ENCODE data around the gene CTBS. TPM values are rescaled to one million over a fixed set of nuclear protein-coding genes. Genes with fewer than 3 reads are reported as not detected.
"Not testable (repeated sequence)": the region's sequence is repeated elsewhere in the genome, so short reads cannot be mapped to it uniquely, and the experiment has no call there.

Gene CTBS
- total RNA-seq, 1 experiment from 2014 or later: 5.4 TPM

DNA sequence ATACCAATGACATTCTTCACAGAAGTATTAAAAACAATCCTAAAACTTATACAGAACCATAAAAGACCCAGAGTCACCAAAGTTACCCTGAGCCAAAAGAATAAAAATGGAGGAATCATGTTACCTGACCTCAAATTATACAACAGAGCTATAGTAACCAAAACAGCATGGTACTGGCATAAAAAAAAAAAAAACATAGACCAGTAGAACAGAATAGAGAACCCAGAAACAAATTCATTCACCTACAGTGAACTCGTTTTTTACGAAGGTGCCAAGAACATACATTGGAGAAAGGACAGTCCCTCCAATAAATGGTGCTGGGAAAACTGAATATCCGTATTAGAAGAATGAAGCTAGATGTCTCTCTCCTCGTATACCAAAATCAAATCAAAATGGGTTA, 65.2 kb downstream of the CTBS start:
- TF ChIP-seq, protein P1, sequence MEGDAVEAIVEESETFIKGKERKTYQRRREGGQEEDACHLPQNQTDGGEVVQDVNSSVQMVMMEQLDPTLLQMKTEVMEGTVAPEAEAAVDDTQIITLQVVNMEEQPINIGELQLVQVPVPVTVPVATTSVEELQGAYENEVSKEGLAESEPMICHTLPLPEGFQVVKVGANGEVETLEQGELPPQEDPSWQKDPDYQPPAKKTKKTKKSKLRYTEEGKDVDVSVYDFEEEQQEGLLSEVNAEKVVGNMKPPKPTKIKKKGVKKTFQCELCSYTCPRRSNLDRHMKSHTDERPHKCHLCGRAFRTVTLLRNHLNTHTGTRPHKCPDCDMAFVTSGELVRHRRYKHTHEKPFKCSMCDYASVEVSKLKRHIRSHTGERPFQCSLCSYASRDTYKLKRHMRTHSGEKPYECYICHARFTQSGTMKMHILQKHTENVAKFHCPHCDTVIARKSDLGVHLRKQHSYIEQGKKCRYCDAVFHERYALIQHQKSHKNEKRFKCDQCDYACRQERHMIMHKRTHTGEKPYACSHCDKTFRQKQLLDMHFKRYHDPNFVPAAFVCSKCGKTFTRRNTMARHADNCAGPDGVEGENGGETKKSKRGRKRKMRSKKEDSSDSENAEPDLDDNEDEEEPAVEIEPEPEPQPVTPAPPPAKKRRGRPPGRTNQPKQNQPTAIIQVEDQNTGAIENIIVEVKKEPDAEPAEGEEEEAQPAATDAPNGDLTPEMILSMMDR (IDR thresholded peaks at IDR 0.05; ENCODE audit: insufficient read depth in 1 of 2, low read depth in 1 of 2, low read length in 1 of 2, severe bottlenecking in 1 of 2, unreplicated experiment in 1 of 2): no peak
- no peaks in the 10 kb centered on the region for H3K27me3 Mint-ChIP-seq (ENCODE audit: insufficient read depth, unreplicated experiment)
- H3K36me3 ChIP-seq (ENCODE audit: control insufficient read depth, insufficient read depth, low read length): no peaks in the 10 kb centered on the region
- no peaks in the 10 kb centered on the region for H3K4me1 Mint-ChIP-seq (ENCODE audit: low read depth, unreplicated experiment)
- ChIA-PET POLR2A (no interaction called here), CTCF (interaction anchor here (0.7 kb wide), 1 partner anchor 127 kb away, joined by 3 read pairs; no protein-coding TSS in a partner anchor)
- intact Hi-C loops (cut with micrococcal nuclease; ENCODE audit: unreplicated experiment): loop anchor here (10.0 kb wide), 1 partner anchor 116 kb away; no protein-coding TSS in a partner anchor
- no peak overlapping the region for H3K4me3 Mint-ChIP-seq (ENCODE audit: unreplicated experiment)
- peaks cover 9% of the 10 kb centered on the region for H3K36me3 Mint-ChIP-seq (ENCODE audit: insufficient read depth, unreplicated experiment)
- DNase-seq: no peak
- no TSS peak for BruUV-seq (replicated peaks)
- H3K27me3 ChIP-seq (replicated peaks; ENCODE audit: control insufficient read depth, insufficient read depth, low read length): no peaks in the 10 kb centered on the region
- H3K4me1 ChIP-seq: peaks cover 7% of the 10 kb centered on the region; the same call in 1 of the 2 replicates
- H3K9me3 ChIP-seq: no peaks in the 10 kb centered on the region
- no peak overlapping the region for H3K4me3 ChIP-seq (ENCODE audit: low read depth, low read length)
- H3K9me3 Mint-ChIP-seq (ENCODE audit: unreplicated experiment): no peaks in the 10 kb centered on the region
- no peak overlapping the region for H3K27ac Mint-ChIP-seq (ENCODE audit: unreplicated experiment)

DNA sequence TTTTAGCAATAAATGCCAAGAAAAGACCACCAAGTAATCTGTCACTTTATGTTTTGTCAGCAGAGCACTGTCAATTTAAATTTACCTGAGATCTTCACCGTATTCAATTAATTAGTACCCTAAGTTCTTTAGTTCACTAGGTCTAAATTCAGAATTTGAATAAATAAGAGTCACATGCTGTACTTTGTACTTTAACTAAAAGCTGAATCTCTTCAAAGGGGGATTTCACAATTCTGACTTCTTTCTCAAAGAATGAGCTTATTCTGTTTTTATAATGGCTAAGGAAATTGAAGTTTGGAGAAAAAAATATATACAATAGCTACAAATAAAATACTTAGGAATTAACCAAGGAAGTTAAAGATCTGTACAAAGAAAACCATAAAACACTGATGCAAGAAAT, 65.7 kb downstream of the CTBS start:
- no TSS peak for BruUV-seq (replicated peaks)
- DNase-seq: no peak
- Mint-ChIP-seq H3K4me3 (ENCODE audit: unreplicated experiment) (no peak overlapping the region), H3K27ac (ENCODE audit: unreplicated experiment) (no peak overlapping the region), H3K4me1 (ENCODE audit: low read depth, unreplicated experiment) (no peaks in the 10 kb centered on the region), H3K27me3 (ENCODE audit: insufficient read depth, unreplicated experiment) (no peaks in the 10 kb centered on the region), H3K36me3 (ENCODE audit: insufficient read depth, unreplicated experiment) (peaks cover 9% of the 10 kb centered on the region), H3K9me3 (ENCODE audit: unreplicated experiment) (no peaks in the 10 kb centered on the region)
- TF ChIP-seq, protein P1 (IDR thresholded peaks at IDR 0.05; ENCODE audit: insufficient read depth in 1 of 2, low read depth in 1 of 2, low read length in 1 of 2, severe bottlenecking in 1 of 2, unreplicated experiment in 1 of 2): no peak
- Histone ChIP-seq H3K4me3 (ENCODE audit: low read depth, low read length) (no peak overlapping the region), H3K36me3 (ENCODE audit: control insufficient read depth, insufficient read depth, low read length) (no peaks in the 10 kb centered on the region), H3K27me3 (replicated peaks; ENCODE audit: control insufficient read depth, insufficient read depth, low read length) (no peaks in the 10 kb centered on the region), H3K4me1 (peaks cover 7% of the 10 kb centered on the region; the same call in 1 of the 2 replicates), H3K9me3 (no peaks in the 10 kb centered on the region)
- POLR2A ChIA-PET: no interaction called here
- intact Hi-C loops (cut with micrococcal nuclease; ENCODE audit: unreplicated experiment): loop anchor here (10.0 kb wide), 1 partner anchor 116 kb away; no protein-coding TSS in a partner anchor
- CTCF ChIA-PET: no interaction called here

DNA sequence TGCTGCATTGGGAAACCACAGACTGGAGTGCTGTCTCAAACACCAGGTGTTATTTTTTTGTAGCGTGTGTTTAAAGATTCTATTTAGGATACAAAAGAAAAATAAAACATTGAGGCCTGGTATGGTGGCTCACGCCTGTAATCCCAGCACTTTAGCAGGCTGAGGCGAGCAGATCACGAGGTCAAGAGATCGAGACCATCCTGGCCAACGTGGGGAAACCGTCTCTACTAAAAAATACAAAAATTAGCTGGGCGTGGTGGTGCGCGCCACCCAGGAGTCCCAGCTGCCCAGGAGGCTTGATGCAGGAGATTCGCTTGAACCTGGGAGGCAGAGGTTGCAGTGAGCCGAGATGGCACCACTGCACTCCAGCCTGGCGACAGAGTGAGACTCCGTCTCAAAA, 66.4 kb downstream of the CTBS start:
- POLR2A ChIA-PET; H3K36me3 ChIP-seq (ENCODE audit: control insufficient read depth, insufficient read depth, low read length); H3K9me3 ChIP-seq; BruUV-seq (replicated peaks); H3K36me3 Mint-ChIP-seq (ENCODE audit: insufficient read depth, unreplicated experiment); H3K4me1 ChIP-seq; DNase-seq; H3K4me1 Mint-ChIP-seq (ENCODE audit: low read depth, unreplicated experiment); H3K4me3 ChIP-seq (ENCODE audit: low read depth, low read length); H3K4me3 Mint-ChIP-seq (ENCODE audit: unreplicated experiment); H3K9me3 Mint-ChIP-seq (ENCODE audit: unreplicated experiment); H3K27me3 Mint-ChIP-seq (ENCODE audit: insufficient read depth, unreplicated experiment); CTCF ChIA-PET; H3K27ac Mint-ChIP-seq (ENCODE audit: unreplicated experiment); H3K27me3 ChIP-seq (replicated peaks; ENCODE audit: control insufficient read depth, insufficient read depth, low read length): not testable (repeated sequence)
- intact Hi-C loops (cut with micrococcal nuclease; ENCODE audit: unreplicated experiment): loop anchor here (2.0 to 10.0 kb wide), 3 partner anchors 67 to 183 kb away; partner anchors contain the start of genes CTBS and SSX2IP

Measured in Caco-2 (cell line).